NB4 (cell line): ENCODE measurements around the gene PRKCG.
A peak's percentile ranks its signal among the peaks of the same experiment; 100 is the strongest.

ENCODE experiments used
- CTCF ChIP-seq: IDR thresholded peaks from one replicate; pipeline ENCODE4 v1.5.1; 2012; ENCODE audit warnings: low read depth, low read length
- POLR2A ChIP-seq: IDR thresholded peaks from 2 replicates; pipeline ENCODE4 v1.6.1; 2011; ENCODE audit warnings: mild to moderate bottlenecking; ENCODE audit not compliant: insufficient read length; ENCODE audit errors: extremely low read depth

GRCh38 chr19:53906211-53907192 lies 24.5 kb downstream of the PRKCG start:
- TF ChIP-seq POLR2A (no peak), CTCF (peak; percentile 62)
